Cardiac muscle cell (in vitro differentiated cells and primary cell): ENCODE measurements around the gene ATF2. TPM values are rescaled to one million over a fixed set of nuclear protein-coding genes. Genes with fewer than 3 reads are reported as not detected.
"Not testable (repeated sequence)": the region's sequence is repeated elsewhere in the genome, so short reads cannot be mapped to it uniquely, and the experiment has no call there.

Source experiments
- DNase-seq, 2 donors: peaks; one replicate each; pipeline versions ENCODE4 v3.0.0 to v3.0.0-alpha.2; 2010 to 2017; ENCODE audit warnings: low read depth in 1 of 2, low spot score in 1 of 2
- H3K27ac ChIP-seq: fragments of 200-600 bp; sonication (generic); 2 replicates; pipeline ENCODE4 v1.5.1; 2016
- H3K27me3 ChIP-seq: fragments of 200-600 bp; sonication (generic); 2 replicates; pipeline ENCODE4 v1.6.0; 2016; ENCODE audit warnings: control low read depth
- H3K36me3 ChIP-seq: fragments of 200-600 bp; sonication (generic); 2 replicates; pipeline ENCODE4 v1.5.1; 2016; ENCODE audit warnings: control low read depth
- H3K4me1 ChIP-seq: fragments of 200-600 bp; sonication (generic); 2 replicates; pipeline ENCODE4 v1.8.1; 2017; ENCODE audit warnings: low read depth, mild to moderate bottlenecking, mixed run types
- H3K4me3 ChIP-seq: fragments of 200-600 bp; sonication (generic); 2 replicates; pipeline ENCODE4 v1.5.1; 2016; ENCODE audit warnings: mild to moderate bottlenecking
- H3K9me3 ChIP-seq: fragments of 200-600 bp; sonication (generic); 2 replicates; pipeline ENCODE4 v1.5.1; 2017; ENCODE audit warnings: low read depth, mild to moderate bottlenecking, control low read depth
- CTCF ChIP-seq: IDR thresholded peaks from 2 replicates; pipeline ENCODE4 v1.5.1; 2012; ENCODE audit warnings: low read depth, mild to moderate bottlenecking, low read length
- polyA plus RNA-seq: library from polyadenylated mRNA; unstranded; fragments of >200 nt; fragmentation: Nextera tagmentation; extraction: Ambion mirVana; gene quantifications from 2 replicates; pipeline ENCODE4 v1.2.1, GENCODE V29; 2016
- total RNA-seq: library from RNA; depleted of rRNA; stranded (reverse); fragments of >200 nt; gene quantifications from 2 replicates; pipeline ENCODE4 v1.2.3, GENCODE V29; 2016

ATF2 gene
- total and polyA plus RNA-seq, 2 experiments from 2014 or later: 25.7 to 40.9 TPM

GRCh38 chr2:175123254-175123653 is 44.7 kb downstream of the ATF2 start:
- Histone ChIP-seq H3K27me3 (no peaks in the 10 kb centered on the region), H3K4me1 (peaks cover 7% of the 10 kb centered on the region), H3K4me3 (no peak overlapping the region), H3K9me3 (no peaks in the 10 kb centered on the region), H3K36me3 (peaks cover 7% of the 10 kb centered on the region), H3K27ac (no peak overlapping the region)
- no peak for DNase-seq
- no peak for TF ChIP-seq CTCF

- Histone ChIP-seq H3K4me1 (no peaks in the 10 kb centered on the region), H3K4me3 (no peak overlapping the region), H3K27me3 (no peaks in the 10 kb centered on the region), H3K9me3 (no peaks in the 10 kb centered on the region), H3K36me3 (peaks cover 57% of the 10 kb centered on the region), H3K27ac (peak overlapping the region; percentile 84)
- peak; percentile 61 to 68 for DNase-seq
- TF ChIP-seq CTCF: peak; percentile 65
These were observed 56.8 kb downstream of the ATF2 start for GRCh38 chr2:175111200-175111657.

- peaks cover 37% of the 10 kb centered on the region for H3K36me3 ChIP-seq
- not testable (repeated sequence) for H3K27me3 ChIP-seq, H3K9me3 ChIP-seq, DNase-seq, H3K4me1 ChIP-seq, H3K27ac ChIP-seq, H3K4me3 ChIP-seq
These were observed 59.9 kb downstream of the ATF2 start for GRCh38 chr2:175108091-175108490.

- Histone ChIP-seq H3K9me3 (no peaks in the 10 kb centered on the region), H3K4me3 (no peak overlapping the region), H3K36me3 (peaks cover 29% of the 10 kb centered on the region), H3K4me1 (no peaks in the 10 kb centered on the region), H3K27me3 (no peaks in the 10 kb centered on the region), H3K27ac (no peak overlapping the region)
- TF ChIP-seq CTCF: no peak
- no peak for DNase-seq
These were observed 60.9 kb downstream of the ATF2 start for GRCh38 chr2:175107146-175107545.

GRCh38 chr2:175103191-175103590 is 64.8 kb downstream of the ATF2 start:
- H3K4me1 ChIP-seq: no peaks in the 10 kb centered on the region
- H3K4me3 ChIP-seq: no peak overlapping the region
- peaks cover 25% of the 10 kb centered on the region for H3K36me3 ChIP-seq
- H3K27me3 ChIP-seq: no peaks in the 10 kb centered on the region
- TF ChIP-seq CTCF: no peak
- no peaks in the 10 kb centered on the region for H3K9me3 ChIP-seq
- H3K27ac ChIP-seq: no peak overlapping the region
- DNase-seq: peak in 1 of 2 donors; percentile 13

- peaks cover 38% of the 10 kb centered on the region for H3K36me3 ChIP-seq
- no peak for TF ChIP-seq CTCF
These were observed 66.5 kb downstream of the ATF2 start for GRCh38 chr2:175101514-175101913.

More at GRCh38 chr2:175101514-175101913, 66.5 kb downstream of the ATF2 start:
- Histone ChIP-seq H3K27me3 (no peaks in the 10 kb centered on the region), H3K27ac (no peak overlapping the region), H3K4me3 (no peak overlapping the region), H3K9me3 (no peaks in the 10 kb centered on the region), H3K4me1 (no peaks in the 10 kb centered on the region)
- no peak for DNase-seq
